ENCODE measurements around the gene HEATR9. TPM values are rescaled to one million over a fixed set of nuclear protein-coding genes. Genes with fewer than 3 reads are reported as not detected.

Gene HEATR9
- total RNA-seq, 2 experiments from 2014 or later, result 0.38 to 0.70 TPM

- ATAC-seq, result no peak
- Mint-ChIP-seq H3K9me3 (no peaks in the 10 kb centered on the region), H3K27me3 (no peaks in the 10 kb centered on the region), H3K4me1 (ENCODE audit: low read depth) (peaks cover 52% of the 10 kb centered on the region), H3K27ac (no peak overlapping the region), H3K4me3 (no peak overlapping the region), H3K36me3 (ENCODE audit: low read depth) (peaks cover 54% of the 10 kb centered on the region)
- ChIA-PET CTCF (interaction anchor here (1.0 to 3.0 kb wide), 2 partner anchors 12 to 32 kb away, joined by 4 to 11 read pairs; no protein-coding TSS in a partner anchor), POLR2A (interaction anchor here (0.5 to 3.2 kb wide), 3 partner anchors 8 to 49 kb away, joined by 3 to 18 read pairs (median 3); partner anchors contain the start of gene TAF15)
- intact Hi-C loops (cut with micrococcal nuclease), result no loop called here
- no peak for TF ChIP-seq CTCF (IDR thresholded peaks at IDR 0.05)
- DNase-seq, result no peak
Observed at GRCh38 chr17:35817196-35817595, 51.5 kb downstream of the HEATR9 start.

GRCh38 chr17:35816723-35817122 lies 52.0 kb downstream of the HEATR9 start:
- ChIA-PET POLR2A (interaction anchor here (0.5 to 3.2 kb wide), 3 partner anchors 8 to 49 kb away, joined by 3 to 18 read pairs (median 3); partner anchors contain the start of gene TAF15), CTCF (interaction anchor here (1.0 to 3.0 kb wide), 4 partner anchors 12 to 53 kb away, joined by 4 to 21 read pairs (median 8); no protein-coding TSS in a partner anchor)
- peaks cover 57% of the 10 kb centered on the region for H3K36me3 Mint-ChIP-seq (ENCODE audit: low read depth)
- ATAC-seq, result no peak
- DNase-seq, result no peak
- TF ChIP-seq CTCF (IDR thresholded peaks at IDR 0.05), result no peak
- no peaks in the 10 kb centered on the region for H3K27me3 Mint-ChIP-seq
- no peaks in the 10 kb centered on the region for H3K9me3 Mint-ChIP-seq
- no peak overlapping the region for H3K27ac Mint-ChIP-seq
- peaks cover 57% of the 10 kb centered on the region for H3K4me1 Mint-ChIP-seq (ENCODE audit: low read depth)
- H3K4me3 Mint-ChIP-seq, result no peak overlapping the region
- intact Hi-C loops (cut with micrococcal nuclease), result no loop called here

- CTCF ChIA-PET, result interaction anchor here (1.0 to 3.5 kb wide), 4 partner anchors 13 to 65 kb away, joined by 3 to 21 read pairs (median 4); no protein-coding TSS in a partner anchor
- peaks cover 51% of the 10 kb centered on the region for H3K36me3 Mint-ChIP-seq (ENCODE audit: low read depth)
- H3K27ac Mint-ChIP-seq, result no peak overlapping the region
- no peaks in the 10 kb centered on the region for H3K9me3 Mint-ChIP-seq
- no peak for TF ChIP-seq CTCF (IDR thresholded peaks at IDR 0.05)
- intact Hi-C loops (cut with micrococcal nuclease), result no loop called here
- POLR2A ChIA-PET, result interaction anchor here (1.0 to 1.3 kb wide), 2 partner anchors 8 to 48 kb away, joined by 3 to 4 read pairs; no protein-coding TSS in a partner anchor
- no peaks in the 10 kb centered on the region for H3K27me3 Mint-ChIP-seq
- peaks cover 63% of the 10 kb centered on the region for H3K4me1 Mint-ChIP-seq (ENCODE audit: low read depth)
- H3K4me3 Mint-ChIP-seq, result no peak overlapping the region
- no peak for DNase-seq
- ATAC-seq, result no peak
Observed at GRCh38 chr17:35812456-35812855, 56.2 kb downstream of the HEATR9 start.

GRCh38 chr17:35811759-35812158 lies 56.9 kb downstream of the HEATR9 start:
- peak overlapping the region; percentile 8 for H3K4me3 Mint-ChIP-seq
- ChIA-PET POLR2A (interaction anchor here (1.0 to 1.3 kb wide), 2 partner anchors 9 to 47 kb away, joined by 3 to 4 read pairs; no protein-coding TSS in a partner anchor), CTCF (interaction anchor here (1.7 to 3.5 kb wide), 3 partner anchors 8 to 47 kb away, joined by 4 to 21 read pairs (median 5); no protein-coding TSS in a partner anchor)
- no peak for TF ChIP-seq CTCF (IDR thresholded peaks at IDR 0.05)
- no peak for ATAC-seq
- no peaks in the 10 kb centered on the region for H3K9me3 Mint-ChIP-seq
- intact Hi-C loops (cut with micrococcal nuclease), result no loop called here
- H3K27ac Mint-ChIP-seq, result no peak overlapping the region
- peaks cover 51% of the 10 kb centered on the region for H3K36me3 Mint-ChIP-seq (ENCODE audit: low read depth)
- H3K27me3 Mint-ChIP-seq, result no peaks in the 10 kb centered on the region
- H3K4me1 Mint-ChIP-seq (ENCODE audit: low read depth), result peaks cover 67% of the 10 kb centered on the region
- DNase-seq, result no peak

- ChIA-PET CTCF (interaction anchor here (1.3 to 7.8 kb wide), 10 partner anchors 10 to 87 kb away, joined by 4 to 292 read pairs (median 12); partner anchors contain the start of genes C17orf50 and MMP28), POLR2A (interaction anchor here (0.6 to 3.9 kb wide), 23 partner anchors 8 to 685 kb away, joined by 3 to 50 read pairs (median 4); partner anchors contain the start of genes CCL5, MMP28 and PEX12)
- Mint-ChIP-seq H3K4me1 (ENCODE audit: low read depth) (peaks cover 60% of the 10 kb centered on the region), H3K4me3 (peak overlapping the region; percentile 89), H3K27me3 (no peaks in the 10 kb centered on the region), H3K36me3 (ENCODE audit: low read depth) (peaks cover 36% of the 10 kb centered on the region), H3K9me3 (no peaks in the 10 kb centered on the region), H3K27ac (peak overlapping the region; percentile 100)
- no peak for DNase-seq
- ATAC-seq, result peak; percentile 0
- intact Hi-C loops (cut with micrococcal nuclease), result no loop called here
- TF ChIP-seq CTCF (IDR thresholded peaks at IDR 0.05), result no peak
Observed at GRCh38 chr17:35809855-35810461, 58.7 kb downstream of the HEATR9 start.

All from activated CD8-positive, alpha-beta T cell treated with anti-CD3 and anti-CD28 coated beads for 36 hours (primary cell).